IMR-90 (cell line): ENCODE results near the gene BBIP1. TPM values are rescaled to one million over a fixed set of nuclear protein-coding genes. Genes with fewer than 3 reads are reported as not detected.

Source experiments
- ATAC-seq: fragments of 200-7000 bp; cut with Tn5 transposase; 2 replicates; pipeline ENCODE4 v1.9.1; 2020; ENCODE audit warnings: low read depth, mild to moderate bottlenecking, moderate library complexity
- BruUV-seq: library from RNA; stranded (reverse); fragments of 400-500 nt; replicated peaks from 2 replicates; lab custom pipeline; 2021; lab: Mats Ljungman, UMichigan
- CTCF ChIA-PET: fragments of 300-600 bp; formaldehyde crosslinking; extraction: SDS; loops from one replicate; lab custom pipeline; 2021; ENCODE audit warnings: antibody characterized with exemption; lab: Yijun Ruan, JAX
- POLR2A ChIA-PET: fragments of 300-600 bp; sonication (Branson Sonifier 250); formaldehyde crosslinking; loops from one replicate; lab custom pipeline; 2022; ENCODE audit warnings: antibody characterized with exemption; ENCODE audit not compliant: unreplicated experiment; lab: Charles Lee
- DNase-seq: peaks from one replicate; pipeline ENCODE4 v3.0.0; 2013
- H2AFZ ChIP-seq: replicated peaks from 2 replicates; pipeline ENCODE3; 2013; ENCODE audit warnings: low read length, mild to moderate bottlenecking; ENCODE audit not compliant: poor library complexity
- H2AK5ac ChIP-seq: 2 replicates; pipeline ENCODE4 v1.6.1; 2013; ENCODE audit warnings: low read depth, low read length, inconsistent platforms
- H2AK9ac ChIP-seq: replicated peaks from 2 replicates; pipeline ENCODE3; 2013; ENCODE audit warnings: mild to moderate bottlenecking, low read depth, low read length, moderate library complexity; ENCODE audit not compliant: poor library complexity
- H2BK120ac ChIP-seq: 2 replicates; pipeline ENCODE4 v1.6.1; 2013; ENCODE audit warnings: low read depth, low read length, inconsistent platforms
- H2BK15ac ChIP-seq: 3 replicates; pipeline ENCODE4 v1.6.1; 2013; ENCODE audit warnings: low read depth, low read length, inconsistent platforms
- H2BK20ac ChIP-seq: 2 replicates; pipeline ENCODE4 v1.6.1; 2013; ENCODE audit warnings: low read depth, mild to moderate bottlenecking, inconsistent platforms, low read length, moderate library complexity
- H2BK5ac ChIP-seq: 2 replicates; pipeline ENCODE4 v1.6.1; 2013; ENCODE audit warnings: mild to moderate bottlenecking, low read depth, low read length, inconsistent platforms; ENCODE audit not compliant: poor library complexity, severe bottlenecking
- H3K14ac ChIP-seq: replicated peaks from 2 replicates; pipeline ENCODE4 v1.6.1; 2013; ENCODE audit warnings: low read depth, low read length, inconsistent platforms
- H3K18ac ChIP-seq: 2 replicates; pipeline ENCODE4 v1.6.1; 2013; ENCODE audit warnings: low read depth, low read length, control low read depth
- H3K23ac ChIP-seq: 2 replicates; pipeline ENCODE4 v1.6.1; 2013; ENCODE audit warnings: low read depth, low read length, inconsistent platforms
- H3K27ac ChIP-seq: 2 replicates; pipeline ENCODE4 v1.5.1; 2013; ENCODE audit warnings: mild to moderate bottlenecking, control low read depth, low read length; ENCODE audit not compliant: insufficient read depth
- H3K27me3 ChIP-seq: 2 replicates; pipeline ENCODE4 v1.6.1; 2013; ENCODE audit warnings: low read length; ENCODE audit not compliant: control insufficient read depth, insufficient read depth
- H3K36me3 ChIP-seq: 2 replicates; pipeline ENCODE4 v1.6.1; 2013; ENCODE audit warnings: low read length, mixed read lengths; ENCODE audit not compliant: control insufficient read depth, insufficient read depth
- H3K4ac ChIP-seq: 2 replicates; pipeline ENCODE4 v1.6.1; 2013; ENCODE audit warnings: low read depth, low read length, inconsistent platforms
- H3K4me1 ChIP-seq: 2 replicates; pipeline ENCODE4 v1.6.1; 2013; ENCODE audit warnings: low read length, mixed read lengths; ENCODE audit not compliant: control insufficient read depth, insufficient read depth
- H3K4me2 ChIP-seq: 2 replicates; pipeline ENCODE4 v1.6.1; 2013; ENCODE audit warnings: low read depth, mild to moderate bottlenecking, control low read depth, low read length, moderate library complexity
- H3K4me3 ChIP-seq: 2 replicates; pipeline ENCODE4 v1.5.1; 2013; ENCODE audit warnings: low read depth, mild to moderate bottlenecking, control low read depth, low read length, moderate library complexity; ENCODE audit not compliant: insufficient read depth
- H3K56ac ChIP-seq: 2 replicates; pipeline ENCODE4 v1.6.1; 2013; ENCODE audit warnings: low read length, inconsistent platforms; ENCODE audit not compliant: insufficient read depth; ENCODE audit errors: extremely low read depth
- H3K79me1 ChIP-seq, 2 experiments: 2 replicates each; pipeline ENCODE4 v1.6.1; 2013; ENCODE audit warnings: low read length in 2 of 2, inconsistent platforms in 1 of 2, low read depth in 1 of 2
- H3K9ac ChIP-seq: 2 replicates; pipeline ENCODE4 v1.6.1; 2013; ENCODE audit warnings: low read depth, low read length, control low read depth
- H3K9me1 ChIP-seq: 2 replicates; pipeline ENCODE4 v1.6.1; 2013; ENCODE audit warnings: low read length, inconsistent platforms; ENCODE audit not compliant: insufficient read depth
- H3K9me3 ChIP-seq: 2 replicates; pipeline ENCODE4 v1.6.1; 2013; ENCODE audit warnings: low read length; ENCODE audit not compliant: control insufficient read depth, insufficient read depth
- H4K20me1 ChIP-seq: 2 replicates; pipeline ENCODE4 v1.6.1; 2013; ENCODE audit warnings: low read length, inconsistent platforms; ENCODE audit not compliant: insufficient read depth
- H4K5ac ChIP-seq: 2 replicates; pipeline ENCODE4 v1.6.1; 2013; ENCODE audit warnings: mild to moderate bottlenecking, low read depth, low read length, control low read depth
- H4K8ac ChIP-seq, 2 experiments: 2 replicates each; pipeline ENCODE4 v1.6.1; 2013; ENCODE audit warnings: low read depth in 2 of 2, low read length in 2 of 2, control low read depth in 1 of 2, inconsistent platforms in 1 of 2
- H4K91ac ChIP-seq: 2 replicates; pipeline ENCODE4 v1.6.1; 2013; ENCODE audit warnings: low read depth, low read length, inconsistent platforms; ENCODE audit not compliant: insufficient read depth
- CEBPB ChIP-seq: IDR thresholded peaks from 2 replicates; pipeline ENCODE4 v1.6.1; 2012; ENCODE audit warnings: low read depth, low read length, improper control_type of control experiment
- CHD1 ChIP-seq: IDR thresholded peaks from 2 replicates; pipeline ENCODE4 v1.6.1; 2012; ENCODE audit warnings: low read depth, low read length, improper control_type of control experiment
- MAZ ChIP-seq: IDR thresholded peaks from 2 replicates; pipeline ENCODE4 v1.6.1; 2012; ENCODE audit warnings: low read depth, mild to moderate bottlenecking, low read length, improper control_type of control experiment, moderate library complexity, borderline replicate concordance
- POLR2A ChIP-seq: IDR thresholded peaks from 2 replicates; pipeline ENCODE4 v1.6.1; 2012; ENCODE audit warnings: mild to moderate bottlenecking, low read depth, low read length
- WGBS, 2 experiments: methylation state at CpG; one replicate each; pipeline versions ENCODE4 v1.1.5 to v1.1.7; 2013; ENCODE audit warnings: missing lambda C conversion rate in 2 of 2; ENCODE audit not compliant: insufficient read length in 1 of 2; ENCODE audit errors: extremely low coverage in 2 of 2; 5-methylcytosine and 5-hydroxymethylcytosine counted together
- dilution Hi-C: fragments of 300-500 bp; cut with HindIII; formaldehyde crosslinking; loops from one replicate; pipeline ENCODE4 v1.14.3; 2018; ENCODE audit warnings: low sequenced_read_pairs; ENCODE audit not compliant: unreplicated experiment
- in situ Hi-C: fragments of 300-500 bp; cut with MboI; formaldehyde crosslinking; loops from 3 replicates; pipeline ENCODE4 v1.14.3; 2019; ENCODE audit warnings: low sequenced_read_pairs, inconsistent platforms, mixed read lengths
- intact Hi-C: fragments of 100-400 bp; cut with micrococcal nuclease; formaldehyde crosslinking; loops from 2 replicates; pipeline ENCODE4 v1.10.0; 2022
- polyA plus RNA-seq, 3 experiments: library from polyadenylated mRNA; depleted of rRNA; stranded (reverse); fragments of >200 nt; gene quantifications; 2 replicates each; pipeline ENCODE4 v1.2.3, GENCODE V29; 2012; ENCODE audit warnings: low replicate concordance in 1 of 3
- total RNA-seq: library from RNA; depleted of rRNA; stranded (reverse); fragments of >200 nt; gene quantifications from 2 replicates; pipeline ENCODE4 v1.2.3, GENCODE V29; 2012

Gene BBIP1
- total and polyA plus RNA-seq, 2 of the 4 experiments (the other 2 are of a cell fraction) = 17.4 to 19.9 TPM

DNA sequence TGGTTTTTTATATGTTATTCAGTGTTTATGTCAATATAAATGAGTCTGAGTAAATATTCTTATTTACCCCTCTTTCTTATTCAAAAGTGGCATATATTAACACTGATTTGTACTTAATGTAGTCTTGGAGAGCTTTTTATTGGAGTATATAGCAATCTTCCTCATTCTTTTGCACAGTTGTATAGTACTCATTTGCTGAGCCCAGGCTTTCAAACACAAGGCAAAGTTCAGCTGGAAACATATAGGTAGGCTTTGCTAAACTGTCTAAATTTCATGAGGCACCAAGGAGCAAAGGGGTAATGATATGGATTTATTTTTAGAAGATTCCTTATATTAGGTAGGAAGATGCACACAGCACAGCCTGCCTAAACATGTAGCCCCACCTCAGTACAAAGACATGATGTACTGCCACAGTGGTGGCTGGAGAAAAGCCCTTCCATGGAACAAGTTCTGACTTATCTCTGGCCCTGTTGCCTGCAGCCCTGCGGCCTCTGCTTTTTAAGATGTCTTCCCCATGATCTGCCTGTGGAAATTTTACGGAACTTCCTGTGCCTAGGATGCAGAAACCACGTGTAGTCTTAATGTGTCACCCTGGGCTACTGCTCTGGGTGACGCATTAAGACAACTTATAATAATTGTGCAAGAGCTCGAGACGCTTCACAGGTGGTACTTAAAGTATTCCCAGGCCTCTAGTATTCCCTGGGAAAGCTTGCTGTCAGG is 56.9 kb downstream of the BBIP1 start:
- no peaks in the 10 kb centered on the region for H4K20me1 ChIP-seq
- no peak overlapping the region for H3K56ac ChIP-seq
- H3K9ac ChIP-seq = no peak overlapping the region
- 33% methylated on average over 1 of the region's 6 CpGs; no CpG with 5 or more reads in 1 of the 2 experiments for WGBS, 2 experiments
- DNase-seq = no peak
- BruUV-seq = no TSS peak
- H4K5ac ChIP-seq = no peak overlapping the region
- ATAC-seq = no peak
- H2BK20ac ChIP-seq = no peak overlapping the region
- no peak overlapping the region for H3K23ac ChIP-seq
- H2BK15ac ChIP-seq = no peak overlapping the region
- in situ Hi-C loops = no loop called here
- no peak overlapping the region for H2AK5ac ChIP-seq
- no peak overlapping the region for H2BK120ac ChIP-seq
- no peaks in the 10 kb centered on the region for H3K36me3 ChIP-seq
- no peak overlapping the region for H2AFZ ChIP-seq
- intact Hi-C loops = loop anchor here (5.0 kb wide), 1 partner anchor 35 kb away; no protein-coding TSS in a partner anchor
- H3K4ac ChIP-seq = no peak overlapping the region
- H3K27me3 ChIP-seq = no peaks in the 10 kb centered on the region
- H3K9me1 ChIP-seq = peaks cover 4% of the 10 kb centered on the region; the same call in 1 of the 2 replicates
- no peak overlapping the region; the same call in 1 of the 2 replicates for H3K18ac ChIP-seq
- H4K8ac ChIP-seq = no peak overlapping the region
- no peak overlapping the region for H3K4me3 ChIP-seq
- no peak overlapping the region for H3K14ac ChIP-seq
- CTCF ChIA-PET = interaction anchor here (1.2 kb wide), 1 partner anchor 58 kb away, joined by 3 read pairs; no protein-coding TSS in a partner anchor
- H3K79me1 ChIP-seq = no peaks in the 10 kb centered on the region
- H2BK5ac ChIP-seq = no peak overlapping the region
- TF ChIP-seq CEBPB = no peak
- TF ChIP-seq POLR2A = no peak
- no peak for TF ChIP-seq CHD1
- TF ChIP-seq MAZ = no peak
- POLR2A ChIA-PET = no interaction called here
- H3K4me2 ChIP-seq = no peak overlapping the region
- dilution Hi-C loops = no loop called here
- H3K4me1 ChIP-seq = peaks cover 27% of the 10 kb centered on the region
- no peak overlapping the region for H4K91ac ChIP-seq
- no peak overlapping the region for H2AK9ac ChIP-seq
- H3K9me3 ChIP-seq = no peaks in the 10 kb centered on the region
- no peak overlapping the region for H3K27ac ChIP-seq
